ENCODE results near the gene GNG7.
A peak's percentile ranks its signal among the peaks of the same experiment; 100 is the strongest.
"Not testable (repeated sequence)": the region's sequence is repeated elsewhere in the genome, so short reads cannot be mapped to it uniquely, and the experiment has no call there.

GNG7 gene

DNA sequence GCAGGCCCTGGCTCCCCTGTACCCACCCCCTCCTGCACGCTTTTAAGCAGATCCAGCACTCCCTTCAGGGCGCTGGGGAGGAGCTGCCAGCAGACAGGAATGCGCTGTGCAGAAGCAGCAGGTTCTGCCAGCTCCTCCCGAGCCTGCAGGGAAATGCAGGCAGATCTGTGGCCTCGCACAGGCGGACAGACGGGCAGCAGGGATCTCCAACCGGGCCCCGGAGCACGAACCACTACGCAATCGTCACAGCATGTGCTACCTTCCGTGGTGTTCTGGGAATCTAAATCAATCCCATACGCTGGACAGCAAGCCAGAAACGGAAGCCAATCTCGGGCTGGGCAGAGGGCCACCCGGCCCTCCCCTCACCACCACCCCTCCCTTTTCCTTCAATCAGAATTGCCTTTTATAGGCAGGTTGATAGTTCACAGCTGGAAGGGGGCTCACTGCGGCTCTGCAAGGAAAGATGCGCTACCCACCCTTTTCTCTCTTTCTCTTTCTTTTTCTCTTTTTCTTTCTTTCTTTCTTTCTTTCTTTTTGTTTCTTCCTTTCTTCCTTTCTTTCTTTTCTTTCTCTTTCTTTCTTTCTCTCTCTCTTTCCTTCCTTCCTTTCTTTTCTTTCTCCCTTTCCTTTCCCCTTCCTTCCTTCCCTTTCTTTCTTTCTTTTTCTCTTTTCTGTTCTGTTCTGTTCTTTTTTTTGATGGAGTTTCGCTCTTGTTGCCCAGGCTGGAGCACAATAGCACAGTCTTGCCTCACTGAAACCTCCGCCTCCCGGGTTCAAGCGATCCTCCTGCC lies 99.9 kb downstream of the GNG7 start:
- DNase-seq (ENCODE audit: low read depth) = peak; percentile 99

DNA sequence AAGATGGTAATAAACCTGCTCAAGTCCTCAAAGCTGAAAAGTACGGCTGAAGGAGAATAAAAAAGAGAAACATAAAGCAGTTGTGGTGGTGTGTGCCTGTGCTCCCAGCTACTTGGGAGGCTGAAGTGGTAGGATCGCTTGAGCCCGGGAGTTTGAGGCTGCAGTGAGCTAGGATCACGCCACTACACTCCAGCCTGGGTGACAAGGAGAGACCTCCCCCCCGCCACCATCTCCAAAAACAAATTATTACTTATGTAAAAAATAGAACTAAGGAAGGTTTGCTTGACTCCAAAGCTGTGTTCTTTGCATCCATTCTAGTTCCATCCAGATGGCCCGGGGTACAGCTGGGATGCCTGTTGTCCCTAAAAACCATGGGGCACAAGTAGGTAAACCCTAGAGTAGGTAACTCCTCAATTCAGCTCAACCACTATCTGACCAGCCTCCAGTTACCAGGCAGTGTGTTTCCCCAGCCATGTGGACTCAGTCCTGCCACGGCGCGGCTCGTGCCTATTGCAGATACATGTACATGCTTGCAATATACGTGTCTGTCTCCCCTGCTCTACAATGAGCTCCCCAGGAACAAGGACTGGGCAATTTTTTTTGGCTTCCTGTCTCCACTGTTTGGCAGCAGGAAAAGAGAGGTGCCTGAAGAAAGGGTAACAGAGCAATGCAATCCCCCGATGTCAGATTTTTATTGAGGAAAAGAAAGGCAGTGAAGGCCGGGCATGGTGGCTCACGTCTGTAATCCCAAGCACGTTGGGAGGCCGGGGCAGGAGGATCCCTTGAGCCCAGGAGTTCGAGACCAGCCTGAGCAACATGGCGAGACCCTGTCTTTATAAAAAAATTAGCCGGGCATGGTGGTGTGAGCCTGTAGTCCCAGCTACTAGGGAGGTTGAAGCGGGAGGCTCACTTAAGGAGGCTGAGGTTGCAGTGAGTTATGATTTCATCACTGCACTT lies 101.3 kb downstream of the GNG7 start:
- DNase-seq (ENCODE audit: low read depth) = no peak

DNA sequence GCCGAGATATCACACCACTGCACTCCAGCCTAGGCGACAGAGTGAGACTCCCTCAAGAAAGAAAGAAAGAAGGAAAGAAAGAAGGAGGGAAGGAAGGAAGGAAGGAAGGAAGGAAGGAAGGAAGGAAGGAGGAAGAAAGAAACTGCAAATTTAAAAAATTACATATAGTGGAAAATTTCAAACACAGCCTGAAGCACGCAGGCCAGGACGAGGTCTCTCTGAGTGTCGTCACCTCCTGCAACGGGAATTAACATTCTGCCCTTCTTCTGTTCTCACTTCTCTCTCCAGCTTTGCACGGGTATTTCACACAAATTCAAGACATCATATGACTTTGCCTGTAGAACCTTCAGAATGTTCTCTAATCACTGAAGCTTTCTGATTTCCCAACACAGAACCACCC lies 108.2 kb downstream of the GNG7 start:
- no peak for DNase-seq (ENCODE audit: low read depth)

DNA sequence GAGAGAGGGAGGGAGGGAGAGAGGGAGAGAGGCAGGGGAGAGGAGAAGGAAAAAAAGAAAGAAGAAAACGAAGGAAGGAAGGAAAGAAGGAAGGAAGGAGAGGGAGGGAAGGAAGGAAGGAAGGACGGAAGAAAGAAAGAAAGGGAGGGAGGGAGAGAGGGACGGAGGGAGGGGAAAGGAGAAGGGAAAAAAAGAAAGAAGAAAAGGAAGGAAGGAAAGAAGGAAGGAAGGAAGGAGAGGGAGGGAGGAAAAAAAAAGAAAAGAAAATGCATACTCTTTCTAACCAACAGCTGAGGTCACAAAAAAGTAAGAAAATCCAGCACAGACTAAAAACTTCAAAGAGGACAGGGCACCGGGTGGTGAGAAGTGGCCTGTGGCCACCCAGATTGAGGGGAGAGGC lies 109.7 kb downstream of the GNG7 start:
- DNase-seq (ENCODE audit: low read depth) = no peak

DNA sequence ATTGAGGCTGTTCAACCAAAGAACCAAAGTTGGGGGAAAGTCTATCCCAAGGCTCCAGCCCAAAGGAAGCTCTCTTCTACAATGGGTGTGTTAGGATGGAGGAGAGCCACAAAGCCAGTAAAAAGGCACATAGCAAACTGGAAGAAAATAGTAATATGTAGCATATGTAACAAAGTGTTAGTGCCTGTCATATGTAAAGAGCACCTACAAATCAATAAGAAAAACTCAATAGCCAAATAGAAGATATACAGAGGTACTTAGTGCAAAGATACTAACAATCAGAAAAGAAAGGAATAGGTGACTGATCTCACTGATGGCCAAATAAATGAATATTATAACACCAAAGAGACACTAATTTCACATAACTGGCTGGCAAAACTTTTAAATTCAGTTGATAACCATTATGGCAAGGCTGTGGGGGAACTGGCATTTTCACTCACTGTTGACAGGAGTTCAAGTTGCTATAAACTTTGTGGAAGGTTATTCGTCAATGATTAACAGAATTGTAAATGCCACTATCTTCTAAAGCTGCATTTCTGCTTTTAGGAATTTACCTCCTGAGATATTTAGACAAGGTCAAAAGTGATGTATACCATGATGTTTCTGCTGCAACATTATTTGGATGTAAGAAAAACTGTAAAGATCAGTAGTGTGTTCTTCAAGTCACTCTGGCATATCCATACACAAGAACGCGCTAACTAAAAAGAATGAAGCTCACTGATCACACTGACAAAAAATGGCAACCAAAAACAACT lies 110.8 kb downstream of the GNG7 start:
- no peak for DNase-seq (ENCODE audit: low read depth)

DNA sequence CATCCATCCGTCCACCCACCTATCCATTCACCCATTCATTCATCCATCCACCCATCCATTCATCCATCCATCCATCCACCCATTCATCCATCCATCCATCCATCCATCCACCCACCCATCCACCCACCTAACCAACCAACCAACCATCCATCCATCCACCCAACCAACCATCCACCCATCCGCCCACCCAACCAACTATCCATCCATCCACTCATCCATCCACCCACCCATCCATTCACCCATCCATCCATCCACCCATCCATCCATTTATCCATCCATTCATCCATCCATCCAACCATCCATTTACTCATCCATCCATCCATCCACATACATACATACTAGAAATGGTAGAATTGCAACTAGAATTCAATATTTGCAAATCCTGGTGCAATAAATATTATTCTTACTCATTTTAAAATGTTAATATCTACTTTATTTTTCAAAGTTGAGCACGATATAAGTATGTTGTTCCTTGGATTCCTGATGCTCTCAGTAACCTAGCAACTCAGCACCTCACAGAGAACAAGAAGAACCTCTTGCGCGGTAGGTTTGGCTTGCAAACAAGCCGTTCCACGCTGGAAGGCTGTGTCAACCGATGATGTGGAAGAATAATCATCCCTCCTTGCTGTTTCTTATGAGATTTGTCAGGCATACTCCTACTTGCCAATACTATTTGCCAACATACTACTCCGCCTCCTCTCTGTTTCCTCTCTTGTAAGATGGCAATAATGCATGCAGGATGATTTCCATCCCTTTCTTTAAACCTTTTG lies 111.7 kb downstream of the GNG7 start:
- DNase-seq (ENCODE audit: low read depth) = no peak

DNA sequence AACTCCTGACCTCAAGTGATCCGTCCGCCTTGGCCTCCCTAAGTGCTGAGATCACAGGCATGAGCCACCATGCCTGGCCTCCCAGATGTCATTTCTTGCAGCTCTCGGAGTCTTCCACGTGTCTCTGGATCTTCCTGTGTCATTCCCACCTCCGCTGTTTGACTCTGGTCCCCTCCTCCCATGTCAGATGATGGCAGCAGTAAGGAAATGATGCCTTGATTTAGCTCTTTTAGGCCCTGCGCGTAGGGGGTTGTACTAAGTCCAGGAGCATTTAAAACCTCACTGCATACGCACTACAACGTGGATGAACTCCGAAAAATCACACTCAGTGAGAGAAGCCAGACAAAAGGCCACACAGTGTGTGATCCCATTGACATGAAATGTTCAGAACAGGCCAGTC lies 113.1 kb downstream of the GNG7 start:
- no peak for DNase-seq (ENCODE audit: low read depth)

DNA sequence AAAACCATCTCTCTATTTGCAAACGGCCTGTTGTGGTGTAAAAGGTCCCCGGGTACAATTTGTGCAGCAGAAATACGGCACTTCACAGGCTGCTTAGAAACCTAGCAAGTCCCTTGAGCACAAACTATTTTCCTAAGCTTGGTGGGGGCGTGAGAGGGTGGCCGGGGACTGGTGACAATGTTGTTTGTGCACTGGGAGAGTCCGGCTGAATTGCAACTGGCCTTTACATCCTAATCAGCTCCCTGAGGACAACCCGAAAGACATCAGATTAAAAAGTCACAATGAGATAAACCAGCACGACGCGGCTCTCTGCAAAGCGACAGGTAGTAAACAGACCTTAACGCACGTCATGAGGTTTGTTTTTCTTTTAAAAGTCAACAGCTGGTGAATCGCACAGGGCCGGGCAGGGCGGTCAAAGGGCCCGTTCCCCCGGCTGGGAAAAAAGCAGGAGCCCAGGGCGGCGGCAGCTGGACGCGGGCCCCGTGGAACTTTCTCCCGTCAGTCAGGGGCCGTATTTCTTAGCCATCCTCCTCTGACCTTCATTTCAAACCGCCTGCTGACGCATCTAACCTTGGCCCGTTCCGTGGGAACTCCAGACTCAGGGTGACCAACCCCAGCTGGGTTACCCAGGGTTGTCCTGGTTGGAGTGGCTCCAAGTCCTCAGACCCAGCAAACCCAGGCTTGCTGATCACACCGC lies 114.3 kb downstream of the GNG7 start:
- no peak for DNase-seq (ENCODE audit: low read depth)

DNA sequence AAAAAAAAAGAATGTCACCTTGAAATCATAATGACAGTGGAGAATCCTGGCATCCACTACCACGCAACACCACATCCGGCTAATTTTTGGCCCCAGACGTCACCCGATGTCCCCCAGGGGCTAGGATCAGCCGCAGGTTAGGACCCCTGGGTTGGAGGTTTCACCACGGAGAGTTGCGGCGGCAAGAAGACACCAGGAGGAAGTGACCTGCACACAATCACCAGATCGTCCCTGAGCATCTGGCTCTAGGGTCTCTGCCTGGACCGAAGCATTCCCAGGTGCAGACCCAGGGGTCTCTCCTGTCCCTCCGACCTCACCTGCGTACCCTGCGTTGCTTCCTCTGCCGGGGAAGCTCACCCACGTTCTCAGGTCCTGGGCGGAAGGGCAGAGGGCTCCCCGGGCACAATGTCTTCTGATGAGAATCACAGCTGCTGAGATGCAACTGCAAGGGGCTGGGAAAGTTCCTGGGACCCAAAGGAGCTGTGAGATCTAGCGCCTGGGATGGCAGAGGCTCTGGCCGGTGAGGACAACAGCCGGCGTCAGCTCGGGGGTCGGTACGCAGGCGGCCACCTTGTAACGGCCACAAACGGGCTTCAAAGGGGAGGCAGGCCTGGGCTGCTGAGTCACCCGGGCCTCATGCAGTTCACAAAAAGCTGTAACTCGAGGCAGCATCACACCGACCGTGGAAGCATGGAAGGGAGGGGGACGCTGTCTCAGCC lies 115.3 kb downstream of the GNG7 start:
- no peak for DNase-seq (ENCODE audit: low read depth)

DNA sequence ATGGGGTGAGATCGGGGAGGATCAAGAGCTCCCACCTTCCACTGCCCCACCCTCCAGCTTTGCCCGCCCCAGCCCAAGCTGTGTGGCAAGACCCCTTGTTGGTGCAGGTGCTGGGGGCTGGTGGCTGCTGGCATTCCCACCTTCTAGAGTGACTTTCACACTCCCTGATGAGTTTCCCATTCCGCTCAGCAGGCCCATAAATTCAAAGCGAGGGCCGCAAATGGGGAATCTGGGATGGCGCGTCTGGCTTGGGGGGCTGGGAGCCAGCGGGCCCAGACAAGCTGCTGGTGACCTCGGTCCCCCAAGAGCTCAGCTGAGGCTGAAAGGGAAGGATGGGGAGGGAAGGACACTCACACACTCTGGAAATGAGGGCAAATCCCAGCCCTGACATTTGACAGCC lies 116.3 kb downstream of the GNG7 start:
- DNase-seq (ENCODE audit: low read depth) = no peak

DNA sequence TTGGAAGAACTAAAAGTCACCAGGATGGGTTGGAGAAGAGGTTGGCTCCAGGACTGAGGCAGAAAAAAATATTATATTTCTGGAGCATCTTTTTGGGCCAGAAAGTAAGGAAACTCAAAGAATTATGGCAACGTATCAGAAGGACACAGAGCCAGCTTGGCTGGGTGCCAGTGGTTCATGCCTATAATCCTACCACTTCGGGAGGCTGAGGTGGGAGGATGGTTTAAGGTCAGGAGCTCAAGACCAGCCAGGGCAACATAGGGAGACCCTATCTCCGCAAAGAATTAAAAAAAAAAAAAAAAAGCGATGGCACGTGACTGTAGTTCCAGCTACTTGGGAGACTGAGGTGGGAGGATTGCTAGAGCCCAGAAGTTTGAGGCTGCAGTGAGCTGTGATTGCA lies 118.5 kb downstream of the GNG7 start:
- no peak for DNase-seq (ENCODE audit: low read depth)

DNA sequence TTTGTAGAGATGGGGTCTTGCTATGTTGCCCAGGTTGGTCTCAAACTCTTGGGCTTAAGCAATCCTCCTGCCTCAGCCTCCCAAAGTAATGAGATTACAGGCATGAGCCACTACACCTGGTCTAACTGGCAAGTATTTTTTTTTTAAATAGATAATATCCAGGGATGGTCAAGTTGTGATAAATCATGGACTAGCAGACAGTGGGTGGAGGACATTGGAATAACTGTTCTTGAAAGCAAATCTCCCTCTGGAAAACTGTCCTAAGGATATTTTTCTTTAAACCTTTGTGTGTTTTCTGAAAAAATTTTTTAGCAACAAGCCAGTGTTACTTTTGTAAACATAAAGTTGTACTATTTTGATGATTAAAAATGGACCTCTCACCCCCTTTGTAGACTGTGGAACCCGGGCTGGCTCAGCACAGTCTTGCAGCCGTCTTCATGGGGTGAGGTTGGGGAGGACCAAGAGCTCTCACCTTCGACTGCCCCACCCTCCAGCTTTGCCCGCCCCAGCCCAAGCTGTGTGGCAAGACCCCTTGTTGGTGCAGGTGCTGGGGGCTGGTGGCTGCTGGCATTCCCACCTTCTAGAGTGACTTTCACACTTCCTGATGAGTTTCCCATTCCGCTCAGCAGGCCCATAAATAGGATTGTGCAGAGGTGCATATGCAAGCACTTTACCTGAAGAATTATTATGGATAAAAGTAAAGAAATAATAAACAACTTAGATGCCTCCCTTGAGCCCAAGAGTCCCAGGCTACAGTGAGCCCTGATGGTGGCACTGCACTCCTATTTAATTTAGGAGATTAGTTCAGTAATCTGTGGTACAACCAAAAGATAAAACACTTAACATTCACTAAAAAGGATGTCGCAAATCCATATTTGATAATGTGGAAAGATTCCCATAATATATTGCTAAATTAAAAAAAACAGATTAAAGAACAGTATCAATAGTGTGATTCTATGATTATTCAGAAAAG lies 119.2 kb downstream of the GNG7 start:
- DNase-seq (ENCODE audit: low read depth) = no peak

DNA sequence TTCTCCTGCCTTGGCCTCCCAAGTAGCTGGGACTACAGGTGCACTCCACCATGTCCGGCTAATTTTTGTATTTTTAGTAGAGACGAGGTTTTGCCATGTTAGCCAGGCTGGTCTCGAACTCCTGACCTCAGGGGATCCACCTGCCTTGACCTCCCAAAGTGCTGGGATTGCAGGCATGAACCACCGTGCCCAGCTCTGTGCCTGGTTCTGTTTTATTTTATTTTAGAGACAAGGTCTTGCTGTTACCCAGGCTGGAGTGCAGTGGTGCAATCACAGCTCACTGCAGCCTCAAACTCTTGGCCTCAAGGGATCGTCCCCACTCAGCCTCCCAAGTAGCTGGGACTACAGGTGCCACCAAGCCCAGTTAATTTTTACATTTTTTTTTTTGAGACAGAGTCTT lies 122.1 kb downstream of the GNG7 start:
- DNase-seq (ENCODE audit: low read depth) = not testable (repeated sequence)

DNA sequence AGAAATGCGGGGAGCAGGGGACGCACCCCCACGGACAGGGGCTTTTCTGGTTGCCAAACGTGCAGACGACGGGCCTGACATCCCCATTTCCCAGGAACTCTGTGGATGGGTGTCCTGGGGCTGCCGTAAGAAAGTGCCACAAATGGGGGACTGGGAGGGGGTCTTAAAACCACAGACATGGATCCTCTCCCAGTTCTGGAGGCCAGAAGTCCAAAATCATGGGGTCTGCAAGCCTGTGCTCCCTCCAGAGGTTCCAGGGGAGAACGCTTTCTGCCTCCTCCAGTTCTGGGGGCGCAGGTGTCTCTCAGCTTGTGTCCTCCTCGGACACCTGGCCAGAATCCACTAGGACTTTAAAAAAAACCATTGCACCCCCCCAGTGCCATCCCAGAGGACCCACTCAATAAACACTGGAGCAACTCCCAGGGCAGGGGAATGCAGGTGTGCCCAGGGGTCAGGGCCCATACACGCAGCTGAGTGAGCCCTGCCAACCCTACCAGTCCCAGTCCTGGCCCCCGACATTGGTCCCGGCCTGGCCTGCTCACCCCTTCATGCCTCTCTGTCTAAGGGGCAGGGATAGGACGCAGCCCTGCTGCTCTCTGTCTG lies 122.7 kb downstream of the GNG7 start:
- no peak for DNase-seq (ENCODE audit: low read depth)

DNA sequence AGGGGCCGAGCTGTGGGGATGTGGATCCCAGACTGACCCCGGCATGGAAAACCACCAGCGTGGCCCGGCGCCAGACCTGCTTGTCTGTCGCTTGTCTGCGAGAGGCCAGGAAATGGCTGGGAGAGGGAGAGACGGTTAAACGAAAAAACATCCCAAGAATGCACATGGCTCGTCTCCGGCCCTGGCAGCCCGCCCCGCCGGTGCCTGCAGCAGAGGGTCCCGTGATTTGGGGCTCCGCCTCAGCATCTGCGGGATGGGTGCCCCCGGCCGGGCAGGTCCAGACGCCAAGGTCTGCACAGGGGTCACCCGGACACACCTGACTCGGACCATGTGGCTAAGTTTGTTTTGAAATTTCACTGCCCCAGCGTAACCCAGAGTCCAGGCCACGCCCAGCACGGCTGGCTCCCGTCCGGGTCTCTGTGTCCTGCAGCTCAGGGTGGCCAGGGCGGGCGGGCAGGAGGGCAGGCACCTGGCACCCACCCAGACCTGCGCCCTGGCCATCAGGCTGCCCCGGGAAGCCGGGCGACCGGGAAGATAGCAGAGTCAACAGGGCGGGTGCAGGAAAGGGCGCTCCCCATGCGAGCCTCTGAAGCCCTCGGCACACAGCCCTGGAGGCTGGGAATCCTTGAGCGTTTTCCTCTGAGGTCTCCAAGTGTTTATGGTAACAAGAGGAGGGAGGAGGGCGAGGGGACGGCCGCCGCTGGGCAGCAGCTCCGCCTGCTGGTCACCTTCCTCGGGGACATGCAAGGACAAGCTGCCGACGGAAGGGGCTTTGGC lies 123.4 kb downstream of the GNG7 start:
- DNase-seq (ENCODE audit: low read depth) = peak; percentile 80

DNA sequence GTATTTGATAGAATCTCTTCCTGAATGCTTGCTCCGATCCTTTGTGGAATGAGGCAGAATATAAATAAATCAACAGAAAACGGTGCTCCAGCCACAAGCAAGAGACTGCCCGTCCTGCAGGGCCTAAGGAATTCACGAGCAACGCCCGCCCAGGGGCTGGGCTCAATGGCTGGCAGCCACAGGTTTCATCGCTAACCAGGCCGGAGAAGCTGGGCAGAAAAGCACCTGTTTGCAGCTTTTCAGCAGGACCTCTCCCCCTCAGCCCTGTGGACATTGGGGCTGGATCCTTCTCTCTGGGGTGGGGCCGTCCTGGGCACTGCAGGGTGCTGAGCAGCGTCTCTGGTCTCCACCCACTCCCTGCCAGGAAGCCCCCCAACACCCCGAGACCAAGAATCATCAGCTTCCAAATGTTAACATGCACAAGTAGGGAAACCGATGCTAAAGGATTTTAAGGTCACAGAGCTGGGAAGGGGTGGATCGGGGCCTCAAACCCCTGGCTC lies 124.1 kb downstream of the GNG7 start:
- DNase-seq (ENCODE audit: low read depth) = no peak

DNA sequence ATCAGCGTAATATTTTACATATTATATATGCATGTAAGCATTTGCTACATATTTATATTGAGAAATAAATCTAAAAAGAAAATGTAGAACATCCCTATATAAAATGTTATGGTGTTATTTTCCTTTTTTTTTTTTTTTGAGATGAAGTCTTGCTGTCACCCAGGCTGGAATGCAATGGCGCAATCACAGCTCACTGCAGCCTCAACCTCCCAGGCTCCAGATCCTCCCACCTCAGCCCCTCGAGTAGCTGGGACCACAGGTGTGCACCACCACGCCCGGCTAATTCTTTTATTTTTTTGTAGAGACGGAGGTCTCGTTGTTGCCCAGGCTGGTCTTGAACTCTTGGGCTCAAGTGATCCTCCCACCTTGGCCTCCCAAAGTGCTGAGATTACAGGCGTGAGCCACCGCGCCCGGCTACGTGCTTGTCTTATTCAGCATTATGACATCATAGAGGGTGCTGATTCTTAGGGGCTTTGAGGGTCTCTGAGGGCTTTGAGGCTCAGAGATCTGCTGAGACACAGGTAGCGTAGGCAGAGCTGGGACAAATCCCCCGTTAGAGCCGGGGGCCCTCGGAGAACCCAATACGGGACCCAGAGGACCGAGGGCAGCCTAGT lies 124.7 kb downstream of the GNG7 start:
- no peak for DNase-seq (ENCODE audit: low read depth)

Measured in fibroblast of the conjunctiva (primary cell).